ENCODE data around the gene ZNF710. TPM values are rescaled to one million over a fixed set of nuclear protein-coding genes. Genes with fewer than 3 reads are reported as not detected.

The ZNF710 gene
- total and polyA plus RNA-seq, 9 of the 15 experiments (the other 6 are each of a cell fraction or from before 2014, with no cell fraction given): 0.56 to 14.2 (median 5.2) TPM

- TF ChIP-seq POLR2H (tag; IDR thresholded peaks at IDR 0.05; ENCODE audit: low read depth) (no peak), ZBTB8A (IDR thresholded peaks at IDR 0.05; ENCODE audit: partially characterized antibody) (no peak), RBM39 (optimal IDR thresholded peaks at IDR 0.05; ENCODE audit: low read depth, low read length) (peak; percentile 70), HDAC1 (IDR thresholded peaks at IDR 0.05) (peak in 1 of 2 experiments; percentile 93; a peak in 2 of 4 replicates), TOE1 (IDR thresholded peaks at IDR 0.05; ENCODE audit: borderline replicate concordance) (peak; percentile 68), TOE1 (CRISPR knock-in tag; IDR thresholded peaks at IDR 0.05; ENCODE audit: borderline replicate concordance, low read depth) (no peak), NEUROD1 (IDR thresholded peaks at IDR 0.05; ENCODE audit: borderline replicate concordance, low read depth, low read length, partially characterized antibody) (peak; percentile 74), ASH1L (IDR thresholded peaks at IDR 0.05; ENCODE audit: borderline replicate concordance, low read depth, partially characterized antibody) (peak; percentile 32), ESRRA (IDR thresholded peaks at IDR 0.05; ENCODE audit: borderline replicate concordance, low read depth) (peak; percentile 38; the same call in 1 of the 2 replicates), SRF (CRISPR knock-in tag; IDR thresholded peaks at IDR 0.05) (no peak), RCOR1 (IDR thresholded peaks at IDR 0.05; ENCODE audit: borderline replicate concordance in 1 of 2, low read depth in 2 of 2, low read length in 2 of 2) (no peak), MNT (conservative IDR thresholded peaks at IDR 0.05) (peak in 1 of 2 experiments; percentile 51; a peak in 1 of 4 replicates), NBN (IDR thresholded peaks at IDR 0.05; ENCODE audit: low read depth) (peak; percentile 94), CSDE1 (IDR thresholded peaks at IDR 0.05) (no peak), ELF1 (tag; IDR thresholded peaks at IDR 0.05) (peak; percentile 69), FOS (IDR thresholded peaks at IDR 0.05; ENCODE audit: extremely low read depth, insufficient read length) (no peak), ZNF121 (CRISPR knock-in tag; conservative IDR thresholded peaks at IDR 0.05) (no peak), CHD2 (IDR thresholded peaks at IDR 0.05; ENCODE audit: low read depth, low read length) (peak; percentile 65; the same call in 1 of the 2 replicates), EHMT2 (IDR thresholded peaks at IDR 0.05) (peak; percentile 67), XRCC5 (IDR thresholded peaks at IDR 0.05; ENCODE audit: low read depth, low read length) (0 out of 2 replicates have a peak, but pooled peaks have one; percentile 22), KDM1A (IDR thresholded peaks at IDR 0.05) (0 out of 4 replicates have a peak, but pooled peaks of 1 of the 2 experiments have one; percentile 49)
- TF ChIP-seq, protein P1, sequence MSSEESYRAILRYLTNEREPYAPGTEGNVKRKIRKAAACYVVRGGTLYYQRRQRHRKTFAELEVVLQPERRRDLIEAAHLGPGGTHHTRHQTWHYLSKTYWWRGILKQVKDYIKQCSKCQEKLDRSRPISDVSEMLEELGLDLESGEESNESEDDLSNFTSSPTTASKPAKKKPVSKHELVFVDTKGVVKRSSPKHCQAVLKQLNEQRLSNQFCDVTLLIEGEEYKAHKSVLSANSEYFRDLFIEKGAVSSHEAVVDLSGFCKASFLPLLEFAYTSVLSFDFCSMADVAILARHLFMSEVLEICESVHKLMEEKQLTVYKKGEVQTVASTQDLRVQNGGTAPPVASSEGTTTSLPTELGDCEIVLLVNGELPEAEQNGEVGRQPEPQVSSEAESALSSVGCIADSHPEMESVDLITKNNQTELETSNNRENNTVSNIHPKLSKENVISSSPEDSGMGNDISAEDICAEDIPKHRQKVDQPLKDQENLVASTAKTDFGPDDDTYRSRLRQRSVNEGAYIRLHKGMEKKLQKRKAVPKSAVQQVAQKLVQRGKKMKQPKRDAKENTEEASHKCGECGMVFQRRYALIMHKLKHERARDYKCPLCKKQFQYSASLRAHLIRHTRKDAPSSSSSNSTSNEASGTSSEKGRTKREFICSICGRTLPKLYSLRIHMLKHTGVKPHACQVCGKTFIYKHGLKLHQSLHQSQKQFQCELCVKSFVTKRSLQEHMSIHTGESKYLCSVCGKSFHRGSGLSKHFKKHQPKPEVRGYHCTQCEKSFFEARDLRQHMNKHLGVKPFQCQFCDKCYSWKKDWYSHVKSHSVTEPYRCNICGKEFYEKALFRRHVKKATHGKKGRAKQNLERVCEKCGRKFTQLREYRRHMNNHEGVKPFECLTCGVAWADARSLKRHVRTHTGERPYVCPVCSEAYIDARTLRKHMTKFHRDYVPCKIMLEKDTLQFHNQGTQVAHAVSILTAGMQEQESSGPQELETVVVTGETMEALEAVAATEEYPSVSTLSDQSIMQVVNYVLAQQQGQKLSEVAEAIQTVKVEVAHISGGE (CRISPR knock-in tag; IDR thresholded peaks at IDR 0.05): peak in 1 of 3 experiments; percentile 13; a peak in 2 of 6 replicates
These were observed 60.9 kb downstream of the ZNF710 start (continued) for GRCh38 chr15:90062023-90062442.

Measured in K562 (cell line).